DND-41 (cell line): Measurements from ENCODE around the gene SRGAP2C.
"Not testable (repeated sequence)": the region's sequence is repeated elsewhere in the genome, so short reads cannot be mapped to it uniquely, and the experiment has no call there.

Experiments
- ATAC-seq: fragments of 200-7000 bp; cut with Tn5 transposase; 3 replicates; pipeline ENCODE4 v1.9.1; 2021; ENCODE audit warnings: low read depth; ENCODE audit not compliant: insufficient read depth
- DNase-seq: peaks from one replicate; pipeline ENCODE4 v3.0.0-alpha.2; 2020
- H2AFZ ChIP-seq: 2 replicates; pipeline ENCODE4 v1.6.0; 2012; ENCODE audit warnings: low read depth, low read length
- H3K27ac ChIP-seq: 2 replicates; pipeline ENCODE4 v1.5.1; 2012; ENCODE audit warnings: low read length, inconsistent platforms
- H3K27me3 ChIP-seq: fragments of 200-600 bp; sonication (generic); 2 replicates; pipeline ENCODE4 v1.6.0; 2012; ENCODE audit warnings: low read length, mild to moderate bottlenecking, inconsistent platforms; ENCODE audit not compliant: insufficient read depth, poor library complexity
- H3K36me3 ChIP-seq: 2 replicates; pipeline ENCODE4 v1.5.1; 2012; ENCODE audit warnings: low read length, inconsistent platforms; ENCODE audit not compliant: insufficient read depth
- H3K4me1 ChIP-seq: 2 replicates; pipeline ENCODE4 v1.5.1; 2012; ENCODE audit warnings: mild to moderate bottlenecking, low read length; ENCODE audit not compliant: insufficient read depth
- H3K4me2 ChIP-seq: 2 replicates; pipeline ENCODE4 v1.6.0; 2012; ENCODE audit warnings: mild to moderate bottlenecking, moderate library complexity, low read length, inconsistent platforms; ENCODE audit not compliant: insufficient read depth
- H3K4me3 ChIP-seq, 2 experiments: fragments of 200-600 bp in 1 of 2; shearing (Covaris generic) in 1 of 2; 2 replicates each; pipeline ENCODE4 v1.5.1; 2012 to 2016; ENCODE audit warnings: inconsistent platforms in 2 of 2, low read length in 2 of 2, mild to moderate bottlenecking in 2 of 2, low read depth in 1 of 2, moderate library complexity in 1 of 2
- H3K79me2 ChIP-seq: 2 replicates; pipeline ENCODE4 v1.6.0; 2012; ENCODE audit warnings: low read length, inconsistent platforms; ENCODE audit not compliant: insufficient read depth
- H3K9ac ChIP-seq: 2 replicates; pipeline ENCODE4 v1.6.0; 2012; ENCODE audit warnings: low read depth, mild to moderate bottlenecking, inconsistent platforms, low read length, moderate library complexity
- H3K9me3 ChIP-seq: 2 replicates; pipeline ENCODE4 v1.5.1; 2012; ENCODE audit warnings: low read length, moderate library complexity, mild to moderate bottlenecking, inconsistent platforms; ENCODE audit not compliant: insufficient read depth, severe bottlenecking
- H4K20me1 ChIP-seq: 2 replicates; pipeline ENCODE4 v1.6.0; 2012; ENCODE audit warnings: low read length; ENCODE audit not compliant: insufficient read depth

Gene SRGAP2C

GRCh38 chr1:121184290-121185127 lies at the start of gene SRGAP2C, which contains the start of gene FAM72B:
TSS of gene SRGAP2C (plus strand) at chr1:121184975. CDS start at chr1:121187447, 2,472 bp downstream.
TSS of gene FAM72B (minus strand) at chr1:121184340. CDS start at chr1:121183489, 851 bp downstream.
- not testable (repeated sequence) for H4K20me1 ChIP-seq, H3K79me2 ChIP-seq, H3K27me3 ChIP-seq, H3K9me3 ChIP-seq, H3K36me3 ChIP-seq, H3K4me1 ChIP-seq
- Histone ChIP-seq H3K4me2 (peak within 1 kb of the TSS; percentile 52; the same call in 1 of the 2 replicates), H3K9ac (peak within 1 kb of the TSS; percentile 53), H3K4me3 (peak within 1 kb of the TSS; percentile 20 to 56; a peak in 3 of 4 replicates), H3K27ac (peak within 1 kb of the TSS; percentile 64; the same call in 1 of the 2 replicates), H2AFZ (peak within 1 kb of the TSS; percentile 58)
- ATAC-seq, result peak; percentile 85
- DNase-seq, result peak; percentile 96

- not testable (repeated sequence) for H4K20me1 ChIP-seq, H3K27me3 ChIP-seq, ATAC-seq, H3K36me3 ChIP-seq, H3K27ac ChIP-seq, DNase-seq, H3K4me3 ChIP-seq, H3K4me1 ChIP-seq, H2AFZ ChIP-seq, H3K4me2 ChIP-seq, H3K9ac ChIP-seq, H3K79me2 ChIP-seq, H3K9me3 ChIP-seq
These were observed 44.4 kb upstream of the SRGAP2C start for GRCh38 chr1:121140393-121140792.

- H3K27ac ChIP-seq, H3K4me1 ChIP-seq, H2AFZ ChIP-seq, H4K20me1 ChIP-seq, H3K9ac ChIP-seq, DNase-seq, H3K9me3 ChIP-seq, H3K79me2 ChIP-seq, H3K36me3 ChIP-seq, H3K27me3 ChIP-seq, H3K4me2 ChIP-seq, H3K4me3 ChIP-seq: not testable (repeated sequence)
- peak; percentile 56; the same call in 2 of the 3 replicates for ATAC-seq
These were observed 36.1 kb upstream of the SRGAP2C start for GRCh38 chr1:121148489-121149190.

- H3K9ac ChIP-seq, H3K27ac ChIP-seq, H3K9me3 ChIP-seq, H3K79me2 ChIP-seq, H4K20me1 ChIP-seq, ATAC-seq, H3K27me3 ChIP-seq, H3K4me1 ChIP-seq, DNase-seq, H2AFZ ChIP-seq, H3K4me3 ChIP-seq, H3K36me3 ChIP-seq, H3K4me2 ChIP-seq: not testable (repeated sequence)
These were observed 33.5 kb upstream of the SRGAP2C start for GRCh38 chr1:121151294-121151693.

GRCh38 chr1:121152788-121153187 lies 32.0 kb upstream of the SRGAP2C start:
- H2AFZ ChIP-seq, ATAC-seq, H3K9me3 ChIP-seq, H3K4me2 ChIP-seq, H3K4me1 ChIP-seq, H3K27me3 ChIP-seq, H3K27ac ChIP-seq, H3K79me2 ChIP-seq, H3K9ac ChIP-seq, H3K4me3 ChIP-seq, H3K36me3 ChIP-seq, H4K20me1 ChIP-seq, DNase-seq: not testable (repeated sequence)

GRCh38 chr1:121154811-121155210 lies 30.0 kb upstream of the SRGAP2C start:
- H3K4me3 ChIP-seq, H3K9me3 ChIP-seq, H4K20me1 ChIP-seq, H2AFZ ChIP-seq, H3K4me2 ChIP-seq, H3K27me3 ChIP-seq, H3K9ac ChIP-seq, H3K4me1 ChIP-seq, H3K36me3 ChIP-seq, H3K27ac ChIP-seq, DNase-seq, ATAC-seq, H3K79me2 ChIP-seq: not testable (repeated sequence)
